CD4-positive, alpha-beta T cell (primary cell): ENCODE results near the gene NEMF. TPM values are rescaled to one million over a fixed set of nuclear protein-coding genes. Genes with fewer than 3 reads are reported as not detected.

ENCODE experiments used
- ATAC-seq: fragments of 200-7000 bp; cut with Tn5 transposase; one replicate; pipeline ENCODE4 v1.10.0; 2022; ENCODE audit warnings: mild to moderate bottlenecking; ENCODE audit not compliant: poor library complexity
- CTCF ChIA-PET: fragments of 350-600 bp; sonication (Branson Sonifier 250); formaldehyde crosslinking; loops from one replicate; lab custom pipeline; 2021; ENCODE audit warnings: antibody characterized with exemption, inconsistent platforms; lab: Charles Lee
- POLR2A ChIA-PET: fragments of 350-600 bp; sonication (Branson Sonifier 250); formaldehyde crosslinking; loops from one replicate; lab custom pipeline; 2021; ENCODE audit warnings: antibody characterized with exemption, inconsistent platforms; lab: Charles Lee
- DNase-seq, 14 experiments: peaks; one replicate each; pipeline ENCODE4 v3.0.0-alpha.2; 2013 to 2020; ENCODE audit warnings: mixed read lengths in 2 of 14
- H3K27ac ChIP-seq, 2 donors: one replicate each; pipeline versions ENCODE4 v1.5.1 to v1.7.0; 2013; ENCODE audit warnings: low read length in 2 of 2, low read depth in 1 of 2, mild to moderate bottlenecking in 1 of 2
- H3K27me3 ChIP-seq, 2 experiments: 1 replicate in 1 of 2; 2 replicates in 1 of 2; pipeline versions ENCODE4 v1.6.1 to v1.7.0; 2013; ENCODE audit warnings: low read length in 2 of 2, control low read depth in 1 of 2, mild to moderate bottlenecking in 1 of 2, moderate library complexity in 1 of 2; ENCODE audit not compliant: insufficient read depth in 2 of 2, control insufficient read depth in 1 of 2
- H3K36me3 ChIP-seq: one replicate; pipeline ENCODE4 v1.6.1; 2013; ENCODE audit warnings: low read length, control low read depth; ENCODE audit not compliant: insufficient read depth
- H3K4me1 ChIP-seq: one replicate; pipeline ENCODE4 v1.6.1; 2013; ENCODE audit warnings: low read length, control low read depth; ENCODE audit not compliant: insufficient read depth
- H3K4me3 ChIP-seq: one replicate; pipeline ENCODE4 v1.5.1; 2013; ENCODE audit warnings: mild to moderate bottlenecking, low read length, moderate library complexity
- H3K9me3 ChIP-seq, 2 experiments: 1 replicate in 1 of 2; 2 replicates in 1 of 2; pipeline versions ENCODE4 v1.6.1 to v1.7.0; 2013; ENCODE audit warnings: low read length in 2 of 2, mild to moderate bottlenecking in 2 of 2, control low read depth in 1 of 2, moderate library complexity in 1 of 2; ENCODE audit not compliant: control insufficient read depth in 1 of 2, insufficient read depth in 1 of 2
- H3K27ac Mint-ChIP-seq: one replicate; pipeline ENCODE4 v1.8.0; 2020; ENCODE audit warnings: mixed read lengths
- H3K27me3 Mint-ChIP-seq: one replicate; pipeline ENCODE4 v1.8.0; 2021; ENCODE audit warnings: mixed read lengths
- H3K36me3 Mint-ChIP-seq: one replicate; pipeline ENCODE4 v1.8.0; 2021; ENCODE audit warnings: low read depth, mixed read lengths
- H3K4me1 Mint-ChIP-seq: one replicate; pipeline ENCODE4 v1.8.0; 2021; ENCODE audit warnings: low read depth, mixed read lengths
- H3K4me3 Mint-ChIP-seq: one replicate; pipeline ENCODE4 v1.8.0; 2020; ENCODE audit warnings: mild to moderate bottlenecking, mixed read lengths
- H3K9me3 Mint-ChIP-seq: one replicate; pipeline ENCODE4 v1.8.0; 2020; ENCODE audit warnings: mixed read lengths
- CTCF ChIP-seq: fragments of 200-600 bp; IDR thresholded peaks from one replicate; pipeline ENCODE4 v1.8.0; 2022; ENCODE audit warnings: antibody characterized with exemption, mild to moderate bottlenecking
- intact Hi-C, 2 experiments: fragments of 100-400 bp; cut with DNase I in 1 of 2; cut with micrococcal nuclease in 1 of 2; formaldehyde crosslinking; loops; one replicate each; pipeline versions ENCODE4 v1.15.1 to v1.9.0; 2023 to 2025; cut with DNase I, micrococcal nuclease
- total RNA-seq, 174 experiments: library from RNA in 2 of 174; stranded (reverse) in 2 of 174; gene quantifications; one replicate each; pipeline ENCODE4 v1.2.3 and lab custom pipeline; 2021 to 2026

NEMF gene
- total RNA-seq, 2 experiments from 2014 or later, result 96.0 to 97.7 TPM

- DNase-seq (peak in 3 of 14 experiments; percentile 60 to 70 (median 66)), ATAC-seq (no peak)
- peak overlapping the region; percentile 98 for H3K27ac ChIP-seq
- H3K27me3 ChIP-seq, result no peaks in the 10 kb centered on the region
- ChIA-PET CTCF (interaction anchor here (0.5 to 5.0 kb wide), 12 partner anchors 9 to 253 kb away, joined by 3 to 121 read pairs (median 10); partner anchors contain the start of genes NEMF and VCPKMT), POLR2A (interaction anchor here (0.5 to 8.7 kb wide), 41 partner anchors 9 to 938 kb away, joined by 3 to 220 read pairs (median 15); partner anchors contain the start of genes ARF6, DNAAF2, KLHDC2 and MGAT2)
- peaks cover 3% of the 10 kb centered on the region for H3K36me3 Mint-ChIP-seq
- H3K4me3 ChIP-seq, result peak overlapping the region; percentile 78
- H3K4me1 ChIP-seq, result peaks cover 51% of the 10 kb centered on the region
- no peak overlapping the region for H3K4me3 Mint-ChIP-seq
- peaks cover 15% of the 10 kb centered on the region for H3K27me3 Mint-ChIP-seq
- no peak for TF ChIP-seq CTCF
- H3K9me3 ChIP-seq, result peaks cover 0 to 3% of the 10 kb centered on the region in 2 experiments
- peaks cover 24% of the 10 kb centered on the region for H3K4me1 Mint-ChIP-seq
- intact Hi-C loops, result loop anchor here (2.0 to 10.0 kb wide), 8 partner anchors 29 to 969 kb away; partner anchors contain the start of genes DMAC2L (in 2 of the 2), L2HGDH (in 2 of the 2), ARF6 (in 1 of the 2) and NIN (in 1 of the 2)
- H3K36me3 ChIP-seq, result no peaks in the 10 kb centered on the region
- peaks cover 2% of the 10 kb centered on the region for H3K9me3 Mint-ChIP-seq
- no peak overlapping the region for H3K27ac Mint-ChIP-seq
Observed at GRCh38 chr14:49863487-49864281, 11.1 kb upstream of the NEMF start.

- Histone ChIP-seq H3K4me3 (peak overlapping the region; percentile 78), H3K27ac (peak overlapping the region; percentile 98), H3K27me3 (no peaks in the 10 kb centered on the region), H3K36me3 (no peaks in the 10 kb centered on the region), H3K9me3 (peaks cover 0 to 3% of the 10 kb centered on the region in 2 experiments), H3K4me1 (peaks cover 43% of the 10 kb centered on the region)
- DNase-seq, result peak; percentile 74 to 94 (median 84)
- Mint-ChIP-seq H3K27ac (no peak overlapping the region), H3K4me1 (peaks cover 13% of the 10 kb centered on the region), H3K27me3 (peaks cover 15% of the 10 kb centered on the region), H3K4me3 (no peak overlapping the region), H3K36me3 (no peaks in the 10 kb centered on the region), H3K9me3 (peaks cover 2% of the 10 kb centered on the region)
- TF ChIP-seq CTCF, result peak; percentile 100
- intact Hi-C loops, result loop anchor here (1.0 to 10.0 kb wide), 10 partner anchors 9 to 970 kb away; partner anchors contain the start of genes DMAC2L (in 2 of the 2), L2HGDH (in 2 of the 2), ARF6 (in 1 of the 2) and NIN (in 1 of the 2)
- CTCF ChIA-PET, result interaction anchor here (0.6 to 5.0 kb wide), 56 partner anchors 8 to 459 kb away, joined by 3 to 121 read pairs (median 4); partner anchors contain the start of genes ARF6, DNAAF2, KLHDC2 and LRR1
- POLR2A ChIA-PET, result interaction anchor here (0.7 to 8.7 kb wide), 51 partner anchors 9 to 670 kb away, joined by 3 to 220 read pairs (median 7); partner anchors contain the start of genes ARF6, DNAAF2, KLHDC1 and KLHDC2
- peak; percentile 33 for ATAC-seq
Observed at GRCh38 chr14:49862089-49862673, 9.6 kb upstream of the NEMF start.

GRCh38 chr14:49861699-49862088, 9.1 kb upstream of the NEMF start:
- peaks cover 0 to 3% of the 10 kb centered on the region in 2 experiments for H3K9me3 ChIP-seq
- peak; percentile 39 to 81 (median 61) for DNase-seq
- POLR2A ChIA-PET, result interaction anchor here (1.0 to 8.7 kb wide), 37 partner anchors 9 to 670 kb away, joined by 3 to 220 read pairs (median 20); partner anchors contain the start of genes ARF6, DNAAF2, KLHDC1 and KLHDC2
- no peak for TF ChIP-seq CTCF
- CTCF ChIA-PET, result interaction anchor here (0.6 to 5.0 kb wide), 50 partner anchors 8 to 459 kb away, joined by 3 to 121 read pairs (median 4); partner anchors contain the start of genes ARF6, KLHDC2, LRR1 and NEMF
- H3K36me3 Mint-ChIP-seq, result no peaks in the 10 kb centered on the region
- ATAC-seq, result peak; percentile 18
- H3K27ac ChIP-seq, result peak overlapping the region; percentile 98
- H3K4me3 ChIP-seq, result peak overlapping the region; percentile 78
- no peaks in the 10 kb centered on the region for H3K36me3 ChIP-seq
- no peak overlapping the region for H3K4me3 Mint-ChIP-seq
- H3K4me1 Mint-ChIP-seq, result peaks cover 13% of the 10 kb centered on the region
- H3K27me3 Mint-ChIP-seq, result peaks cover 15% of the 10 kb centered on the region
- intact Hi-C loops, result loop anchor here (1.0 to 10.0 kb wide), 11 partner anchors 8 to 971 kb away; partner anchors contain the start of genes DMAC2L (in 2 of the 2), L2HGDH (in 2 of the 2), ARF6 (in 1 of the 2) and NIN (in 1 of the 2)
- peaks cover 42% of the 10 kb centered on the region for H3K4me1 ChIP-seq
- H3K9me3 Mint-ChIP-seq, result peaks cover 2% of the 10 kb centered on the region
- H3K27me3 ChIP-seq, result no peaks in the 10 kb centered on the region
- H3K27ac Mint-ChIP-seq, result no peak overlapping the region
